ENCODE results near the gene AQP1.

The AQP1 gene

DNA sequence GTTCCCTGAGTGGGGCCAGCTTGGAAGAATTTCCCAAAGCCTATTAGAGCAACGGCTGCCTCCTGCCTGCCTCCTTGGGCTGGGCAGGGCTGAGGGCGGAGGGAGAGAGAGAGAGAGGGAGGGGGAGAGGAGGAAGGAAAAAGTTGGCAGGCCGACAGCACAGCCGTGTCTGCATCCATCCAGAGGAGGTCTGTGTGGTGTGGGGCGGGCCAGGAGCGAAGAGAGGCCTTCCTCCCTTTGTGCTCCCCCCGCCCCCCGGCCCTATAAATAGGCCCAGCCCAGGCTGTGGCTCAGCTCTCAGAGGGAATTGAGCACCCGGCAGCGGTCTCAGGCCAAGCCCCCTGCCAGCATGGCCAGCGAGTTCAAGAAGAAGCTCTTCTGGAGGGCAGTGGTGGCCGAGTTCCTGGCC lies at the start of gene AQP1:
AQP1 (plus strand) TSS at position 293 of the 409 bp plus-strand sequence; CDS start at position 350, 57 bp downstream.
- DNase-seq: no peak

DNA sequence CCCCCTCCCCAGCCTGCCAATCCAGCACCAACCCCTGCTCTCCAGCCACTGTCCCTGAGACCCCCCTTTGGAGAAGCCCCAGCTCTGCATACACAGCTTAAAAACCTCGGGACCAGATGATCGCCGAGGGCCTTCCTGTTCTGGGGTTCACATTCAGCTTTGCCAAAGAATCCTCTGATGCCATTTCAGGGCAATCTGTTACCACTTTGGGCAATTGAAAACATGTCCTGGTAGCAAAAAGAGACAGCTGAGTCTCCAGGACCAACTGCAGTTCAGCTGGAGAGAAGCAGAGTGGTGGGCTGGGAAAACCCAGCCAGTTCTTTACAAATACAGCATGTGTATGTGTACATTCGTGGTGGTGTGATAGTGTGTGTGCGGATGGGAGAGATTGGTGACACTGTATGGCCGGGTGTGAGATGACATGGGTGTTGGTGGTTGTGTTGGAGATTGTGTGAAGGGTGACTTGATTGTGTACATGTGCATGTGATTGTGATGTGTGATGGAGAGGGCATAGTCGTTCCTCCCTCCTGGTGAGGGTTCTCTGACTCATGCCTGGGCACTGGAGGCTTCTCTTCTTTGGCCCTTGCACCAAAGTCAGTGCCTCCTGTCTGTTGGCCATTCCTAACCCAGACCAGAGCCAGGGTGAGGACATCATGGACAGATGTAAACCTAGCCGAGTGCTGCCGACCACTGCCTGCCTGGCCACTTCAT lies 48.5 kb upstream of the AQP1 start:
- no peak for DNase-seq

DNA sequence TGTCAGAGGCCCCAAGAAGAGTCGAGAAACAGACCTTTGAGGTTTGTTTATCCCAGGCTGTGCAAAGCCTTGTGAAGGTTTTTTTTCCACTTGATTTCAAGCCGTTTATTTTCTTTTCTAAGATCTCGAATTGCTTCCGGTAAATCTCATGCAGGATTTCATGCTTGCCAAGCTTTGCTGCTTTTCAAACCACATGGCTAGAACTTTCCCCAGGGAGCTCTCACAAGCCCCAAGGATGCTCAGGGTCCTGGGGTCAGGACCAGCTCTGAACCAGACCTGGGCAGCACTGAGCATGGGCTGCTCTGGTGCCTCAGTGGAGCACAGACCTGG lies 48.0 kb upstream of the AQP1 start:
- no peak for DNase-seq

DNA sequence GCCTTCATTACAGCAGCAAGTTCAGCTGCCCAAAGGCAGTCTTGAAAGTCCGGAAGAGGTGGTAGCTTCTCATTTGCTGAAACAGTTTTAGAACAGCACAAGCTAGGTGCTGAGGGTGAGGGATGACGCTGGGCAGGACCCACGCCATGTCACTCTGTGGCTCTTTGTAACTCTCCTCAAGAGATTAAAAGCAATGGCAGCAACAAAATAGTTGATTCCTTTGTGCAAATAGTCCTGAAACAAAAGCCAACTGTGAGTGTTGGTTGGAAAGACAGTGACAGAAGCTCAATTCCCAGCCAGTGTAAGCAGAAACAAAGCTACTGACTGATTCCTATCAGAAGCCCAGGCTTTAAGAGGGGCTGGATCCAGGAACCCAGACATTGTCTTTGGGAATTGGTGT lies 47.6 kb upstream of the AQP1 start:
- no peak for DNase-seq

DNA sequence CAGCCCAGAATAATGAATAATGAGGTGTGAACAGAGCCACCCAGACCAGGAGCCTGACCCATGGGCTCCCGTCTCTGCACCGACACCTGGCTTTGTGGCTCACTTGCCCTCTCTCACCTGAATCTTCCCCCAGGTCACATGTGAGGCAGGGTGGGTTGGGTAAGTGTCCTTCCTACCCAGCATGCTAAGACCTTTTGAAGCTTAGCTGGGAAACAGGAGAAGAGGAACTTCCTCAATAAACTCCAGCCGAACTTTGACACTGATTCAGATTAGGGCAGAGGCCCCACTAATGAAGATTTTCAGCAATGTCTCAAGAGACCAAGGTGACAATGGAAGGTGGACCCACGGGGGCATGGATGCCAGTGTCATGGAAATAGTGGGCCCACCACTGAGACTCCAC lies 46.6 kb upstream of the AQP1 start:
- no peak for DNase-seq

DNA sequence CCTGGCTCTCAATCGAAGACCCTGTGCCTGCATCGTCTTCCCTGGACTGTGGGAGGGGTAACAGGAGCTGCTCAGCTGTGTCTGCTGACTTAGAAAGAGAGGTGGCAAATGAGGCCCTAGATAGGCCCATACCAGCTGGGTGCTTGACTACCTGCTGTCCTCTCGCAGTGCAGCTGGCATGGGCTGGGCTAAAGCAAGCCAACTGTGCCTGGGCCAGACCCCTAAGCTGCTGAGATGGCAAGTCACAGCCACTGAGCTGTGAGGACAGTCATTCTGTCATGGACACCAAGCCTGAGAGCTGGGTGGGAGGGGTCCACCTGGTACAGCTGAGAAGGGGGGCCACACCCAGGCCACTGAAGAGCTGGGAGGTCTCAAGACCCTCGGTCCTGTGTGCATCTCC lies 45.8 kb upstream of the AQP1 start:
- DNase-seq: no peak

DNA sequence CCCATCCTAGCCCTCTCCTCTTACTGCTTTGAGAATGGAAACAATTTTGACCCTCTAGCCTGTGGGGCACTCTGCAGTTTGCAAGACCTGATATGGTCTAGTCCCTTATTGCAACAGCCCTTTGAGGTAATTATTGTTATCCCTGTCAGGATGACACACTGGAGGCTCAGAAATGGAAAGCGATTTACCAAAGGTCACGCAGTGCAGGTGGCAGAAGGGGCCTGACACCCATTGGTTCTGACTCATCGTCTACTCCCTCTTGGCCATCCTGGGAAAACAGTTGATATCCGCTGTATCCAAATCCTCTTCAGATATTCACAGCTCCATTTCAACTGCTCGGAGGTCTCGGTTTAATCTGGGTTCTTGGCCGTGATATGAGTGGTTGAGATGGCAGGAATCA lies 44.7 kb upstream of the AQP1 start:
- no peak for DNase-seq

DNA sequence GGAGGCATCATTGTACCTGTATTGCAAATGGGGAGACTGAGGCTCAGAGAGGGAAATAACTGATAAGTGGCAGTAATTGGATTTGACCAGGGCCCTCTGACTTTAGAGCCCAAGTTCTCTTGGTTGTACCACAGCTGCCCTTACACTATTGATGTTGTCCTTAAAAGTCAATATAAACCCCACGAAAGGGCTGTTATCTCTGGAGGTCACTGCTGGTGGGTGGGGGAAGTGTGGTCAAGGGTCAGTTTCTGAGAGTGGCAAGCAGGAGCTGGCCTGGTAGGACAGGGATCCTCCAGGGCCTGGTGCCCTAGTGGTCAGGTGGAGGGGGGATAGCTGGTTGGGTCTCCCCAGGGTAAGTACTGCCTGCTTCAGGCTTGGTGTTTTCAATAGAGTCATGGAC lies 44.2 kb upstream of the AQP1 start:
- no peak for DNase-seq

DNA sequence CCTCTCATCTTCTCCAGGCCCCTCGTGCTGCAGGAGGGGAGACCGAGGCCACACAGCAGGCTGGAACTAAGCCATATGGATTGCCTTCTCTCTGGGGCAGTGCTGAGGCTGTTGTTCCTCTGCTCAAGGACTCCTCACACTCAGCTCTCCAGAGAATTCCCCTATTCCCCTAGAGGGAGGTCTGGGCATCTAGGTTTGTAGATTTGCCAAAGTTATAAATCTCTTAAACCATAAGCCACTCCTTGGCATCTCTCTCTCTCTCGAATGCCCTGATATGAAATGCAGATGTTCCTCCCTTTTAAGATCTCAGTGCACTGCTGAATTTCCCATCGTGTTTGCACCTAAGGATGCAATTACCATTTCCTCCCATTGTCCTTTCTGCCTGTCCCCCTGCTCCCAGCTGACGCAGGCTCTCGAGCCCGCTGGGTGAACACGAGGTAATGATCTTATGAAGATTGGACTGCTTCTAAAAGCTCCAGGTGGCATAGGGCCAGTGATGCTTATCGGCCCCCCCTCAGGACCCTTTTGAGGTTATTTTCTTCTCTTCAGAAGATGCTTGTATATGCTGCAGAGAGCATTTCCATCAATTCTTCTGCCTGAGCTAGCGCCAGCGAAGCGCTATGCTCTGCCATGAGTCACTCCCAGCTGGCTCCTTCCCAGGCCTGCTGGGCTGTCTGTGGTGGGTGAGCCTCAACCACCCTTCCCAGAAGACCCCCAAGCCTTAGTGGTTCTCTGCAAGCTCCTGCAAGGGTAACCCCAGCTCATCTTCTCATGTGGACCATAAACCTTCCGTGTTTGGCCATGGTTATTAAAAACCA lies 41.6 kb upstream of the AQP1 start:
- DNase-seq: no peak

DNA sequence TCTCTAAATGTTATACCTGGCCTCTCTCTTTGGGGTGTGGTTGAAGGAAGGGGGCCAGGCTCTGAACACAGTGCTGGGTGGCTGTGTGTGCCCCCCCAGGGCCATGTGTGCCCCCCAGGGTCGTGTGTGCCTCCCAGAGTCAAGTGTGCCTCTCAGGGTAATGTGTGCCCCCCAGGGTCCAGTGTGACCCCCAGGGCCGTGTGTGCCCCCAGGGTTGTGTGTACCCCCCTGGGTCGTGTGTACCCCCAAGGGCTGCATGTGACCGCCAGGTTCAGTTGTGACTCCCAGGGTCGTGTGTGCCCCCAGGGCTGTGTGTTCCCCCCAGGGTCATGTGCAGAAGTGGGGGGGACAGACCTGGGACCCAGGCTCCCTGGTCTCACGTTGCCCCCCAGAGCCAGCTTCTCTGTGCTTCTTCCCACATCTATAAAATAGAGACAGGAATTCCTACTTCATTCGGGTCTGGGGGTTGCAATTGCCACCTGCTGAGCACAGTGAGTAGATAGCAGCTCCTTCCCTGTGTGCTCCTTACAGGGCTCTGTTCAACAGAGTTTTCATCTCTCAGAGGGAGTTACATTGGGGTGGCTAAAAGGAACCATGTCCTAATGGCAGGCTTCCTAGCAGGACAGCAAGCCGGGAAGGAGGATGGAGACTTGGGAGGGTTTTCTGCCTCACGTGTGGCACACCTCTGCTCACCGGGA lies 40.7 kb upstream of the AQP1 start:
- DNase-seq: no peak

DNA sequence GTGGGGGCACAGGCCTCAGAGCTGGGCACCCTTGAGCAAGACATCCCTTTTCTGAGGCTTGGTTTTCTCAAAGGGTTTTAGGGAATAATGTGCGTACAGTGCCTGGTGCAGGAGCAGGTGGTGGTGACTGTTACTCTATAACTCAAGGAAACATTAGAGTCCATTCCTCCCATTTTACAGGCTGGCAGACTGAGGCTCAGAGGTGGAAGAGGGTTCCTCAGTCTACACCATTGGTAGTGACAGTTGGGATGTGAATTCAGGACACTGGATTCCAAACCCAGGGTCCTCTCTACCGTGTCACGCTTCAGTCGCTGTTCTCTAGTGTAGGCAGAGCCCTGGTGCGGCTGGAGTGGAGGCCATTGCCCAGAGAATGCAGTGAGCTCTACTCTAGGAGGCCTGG lies 40.0 kb upstream of the AQP1 start:
- no peak for DNase-seq

DNA sequence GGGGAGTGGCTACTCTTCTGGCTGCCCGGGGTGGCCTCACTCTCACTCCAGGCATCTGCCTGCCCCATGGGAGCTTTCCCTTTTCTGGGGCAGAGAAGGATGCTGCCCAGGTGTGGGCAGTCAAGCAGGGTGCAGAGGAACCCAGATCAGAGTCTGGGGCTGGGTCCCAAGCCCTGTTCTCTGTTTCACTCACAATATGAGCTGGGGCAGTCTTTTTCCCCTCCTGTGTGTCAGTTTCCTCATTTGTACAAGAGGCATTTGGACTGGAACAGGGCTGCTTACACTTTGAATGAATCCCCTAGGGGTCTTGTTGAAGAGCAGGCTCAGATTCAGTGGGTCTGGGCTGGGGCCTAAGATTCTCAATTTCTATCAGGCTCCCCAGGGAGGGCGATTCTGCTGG lies 38.4 kb upstream of the AQP1 start:
- no peak for DNase-seq

DNA sequence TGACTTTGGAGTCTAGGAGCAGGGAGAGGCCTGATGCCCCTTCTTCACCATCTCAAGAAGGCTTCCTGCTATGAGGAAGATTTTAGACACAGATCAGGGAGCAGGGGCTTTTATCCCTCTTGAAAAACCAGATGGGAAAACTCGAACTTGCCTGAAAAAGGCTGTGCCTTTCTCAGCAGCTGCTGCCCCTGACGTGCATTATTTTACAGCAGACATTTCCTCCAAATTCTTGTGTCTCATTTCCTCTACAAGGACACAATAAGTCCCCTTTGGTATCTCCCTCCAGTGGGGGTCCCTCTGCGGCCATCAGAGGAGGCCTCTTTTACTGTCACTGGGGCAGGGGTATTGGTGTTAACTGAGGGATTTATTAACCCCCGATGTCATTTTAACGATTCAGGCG lies 38.0 kb upstream of the AQP1 start:
- no peak for DNase-seq

DNA sequence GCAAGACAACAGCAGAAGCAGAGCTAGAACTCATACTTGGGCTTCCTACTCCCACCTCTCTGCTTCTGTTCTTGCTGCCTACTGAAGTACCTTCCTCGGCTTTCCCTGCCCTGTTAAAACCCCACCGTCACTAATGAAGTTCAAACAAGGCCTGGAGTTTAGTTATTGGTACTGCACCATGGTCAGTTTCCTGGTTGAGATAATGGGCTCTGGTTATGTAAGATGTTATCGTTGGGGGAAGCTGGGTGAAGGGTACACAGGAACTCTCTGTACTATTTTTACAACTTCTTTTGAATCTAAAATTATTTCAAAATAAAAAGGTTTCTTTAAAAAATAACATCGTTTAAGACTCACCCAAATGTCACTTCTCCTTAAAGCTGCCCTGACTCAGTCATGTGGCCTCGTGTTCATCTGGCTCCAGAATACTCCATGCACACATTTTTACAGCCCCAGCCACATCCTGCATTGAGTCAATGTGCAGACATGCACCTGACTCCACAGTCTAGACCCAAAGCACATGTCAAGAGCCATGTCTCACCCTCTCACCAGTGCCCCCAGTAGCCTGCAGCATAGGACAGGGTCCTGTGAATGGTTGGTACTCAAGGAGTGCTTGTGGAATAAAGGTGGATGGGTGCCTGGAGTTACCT lies 36.9 kb upstream of the AQP1 start:
- no peak for DNase-seq

DNA sequence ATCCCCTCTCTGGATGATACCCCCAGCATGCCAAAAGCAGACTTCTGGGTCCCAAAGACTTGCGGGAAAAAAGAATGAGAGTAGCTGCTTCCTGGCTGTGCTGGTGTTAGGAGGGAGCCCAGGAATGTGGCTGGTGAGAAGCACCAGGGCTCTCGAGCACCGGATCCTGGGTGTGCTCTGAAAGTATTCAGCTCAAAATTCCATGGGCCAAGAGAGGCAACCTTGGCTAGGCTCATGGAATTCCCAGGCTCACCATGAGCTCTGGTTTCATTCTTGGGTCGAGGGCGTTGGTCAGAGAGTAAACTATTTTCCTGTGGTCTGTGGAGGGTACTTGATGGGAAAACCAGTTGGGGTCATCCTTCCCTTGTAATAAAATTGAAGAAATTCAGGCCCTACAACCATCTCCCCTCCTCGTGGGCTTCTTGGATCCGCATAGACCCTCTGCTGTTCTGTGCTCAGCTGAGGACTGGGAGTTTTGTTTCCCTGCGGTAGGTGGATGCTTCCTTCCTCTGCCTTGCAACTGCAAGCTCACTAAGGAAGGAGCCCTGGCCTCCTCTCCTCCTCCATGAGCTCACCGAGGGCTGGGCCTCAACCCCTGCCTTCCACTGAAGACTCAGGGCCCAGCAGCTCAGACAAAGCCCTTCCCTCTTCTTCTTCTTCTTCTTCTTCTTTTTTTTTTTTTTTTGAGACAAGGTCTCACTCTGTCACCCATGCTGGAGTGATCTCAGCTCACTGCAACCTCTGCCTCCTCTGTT lies 34.5 kb upstream of the AQP1 start:
- peak; percentile 37 to 40 for DNase-seq

DNA sequence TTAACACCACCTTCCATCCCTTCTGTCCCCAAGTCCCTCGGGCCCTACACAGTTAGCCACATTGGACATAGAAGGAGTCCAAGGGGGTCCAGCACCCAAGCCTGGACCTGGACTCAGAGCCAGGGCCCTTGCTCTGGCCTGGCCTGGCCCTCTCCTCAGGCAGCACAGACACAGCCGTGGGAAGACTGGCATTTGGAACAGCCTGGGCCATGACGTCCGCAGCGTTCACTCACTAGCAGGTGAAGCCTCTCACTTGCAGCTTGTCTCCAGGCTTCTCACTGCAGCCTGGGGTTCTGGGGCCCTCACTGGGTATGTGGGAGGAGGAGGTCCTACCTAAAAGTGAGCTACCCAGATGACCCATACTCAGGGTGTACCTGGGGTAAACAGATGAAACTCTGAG lies 33.7 kb upstream of the AQP1 start:
- DNase-seq: no peak

DNA sequence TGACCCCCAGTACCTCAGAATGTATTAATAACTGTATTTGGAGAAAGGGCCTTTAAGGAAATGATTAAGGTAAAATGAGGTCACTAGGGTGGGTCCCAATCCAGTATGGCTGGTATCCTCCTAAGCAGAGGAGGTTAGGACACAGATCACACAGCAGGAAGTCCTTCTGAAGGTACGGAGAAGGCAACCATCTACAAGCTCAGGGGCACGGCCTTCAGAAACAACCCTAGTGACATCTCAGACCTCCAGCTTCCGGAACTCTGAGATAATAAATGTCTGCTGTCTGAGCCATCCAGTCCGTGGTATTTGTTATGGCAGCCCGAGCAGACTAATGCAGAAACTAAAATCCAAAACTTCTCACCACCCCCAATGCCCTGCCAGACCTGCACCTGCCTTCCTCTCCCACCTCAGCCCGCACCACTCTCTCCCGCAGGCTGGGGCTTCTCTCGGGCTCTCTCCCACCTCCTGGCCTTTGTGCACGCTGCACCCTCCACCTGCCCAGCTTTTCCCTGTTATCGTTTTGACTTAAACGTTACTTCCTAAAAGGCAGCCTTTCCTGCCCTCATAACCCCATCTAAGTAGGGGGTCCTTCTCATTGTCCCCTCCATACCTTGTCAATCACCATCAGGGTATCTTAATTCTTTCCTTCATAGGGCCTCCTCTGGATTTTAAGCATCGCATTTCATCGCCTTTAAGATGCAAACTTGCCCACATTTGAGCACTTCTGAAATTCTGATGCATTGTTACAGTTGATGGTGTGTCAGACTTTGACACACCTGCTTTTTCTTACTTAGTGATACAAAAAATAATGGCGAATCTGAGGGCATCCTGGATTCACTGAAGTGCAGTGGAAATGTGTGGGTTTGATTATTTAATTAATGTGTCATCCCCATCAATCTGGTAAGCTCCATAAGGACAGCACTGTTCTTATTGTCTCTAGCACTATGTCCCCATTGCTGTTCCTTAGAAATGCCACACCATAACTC lies 32.2 kb upstream of the AQP1 start:
- DNase-seq: no peak

DNA sequence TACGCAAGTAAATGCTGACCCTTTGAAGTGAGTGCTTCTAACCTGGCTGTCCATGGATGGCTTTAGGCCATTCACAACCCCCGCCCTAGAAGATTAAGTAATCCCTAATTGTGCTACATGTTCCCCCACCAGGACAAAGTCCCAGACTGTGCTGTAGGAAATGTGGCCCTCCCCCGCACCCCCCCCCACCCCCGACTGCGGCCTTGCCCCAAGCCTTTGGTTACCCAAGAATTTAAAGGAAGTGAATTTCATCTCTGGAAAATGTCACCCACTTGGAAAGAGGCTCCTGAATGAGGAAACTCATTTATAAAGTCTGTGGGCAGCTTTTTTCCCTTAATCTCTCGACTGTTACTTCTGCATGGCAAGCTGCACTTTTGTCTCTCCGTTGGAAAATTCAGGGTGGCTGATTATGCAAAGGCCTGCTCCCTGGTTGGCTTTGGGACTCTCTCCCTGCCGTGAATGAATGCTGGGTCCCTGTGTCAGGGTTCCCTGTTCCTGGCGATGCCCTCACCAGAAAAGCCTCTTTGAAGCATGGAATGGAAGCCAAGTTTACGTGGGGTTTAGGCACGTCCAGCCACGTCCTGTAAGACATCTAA lies 31.4 kb upstream of the AQP1 start:
- DNase-seq: peak; percentile 60 to 75

DNA sequence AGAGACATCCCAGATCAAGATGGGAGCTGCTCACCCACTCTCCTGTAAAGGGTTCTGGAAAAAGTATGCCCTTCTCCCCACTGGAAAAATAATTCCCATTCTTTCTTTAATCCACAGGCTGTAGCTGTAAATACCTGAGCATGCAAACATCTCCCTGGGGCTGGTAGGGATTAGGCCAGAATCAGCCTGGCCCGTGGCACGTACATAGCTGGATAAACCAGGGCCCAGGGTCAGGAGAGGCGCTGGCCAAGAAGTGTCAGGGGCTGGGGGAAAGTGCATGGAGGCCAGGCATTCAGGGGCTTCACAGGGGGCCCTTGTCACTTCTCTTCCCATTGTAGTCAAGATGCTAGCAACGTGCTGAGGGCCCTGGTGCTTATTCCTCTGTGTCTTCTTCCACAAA lies 30.7 kb upstream of the AQP1 start:
- DNase-seq: no peak

DNA sequence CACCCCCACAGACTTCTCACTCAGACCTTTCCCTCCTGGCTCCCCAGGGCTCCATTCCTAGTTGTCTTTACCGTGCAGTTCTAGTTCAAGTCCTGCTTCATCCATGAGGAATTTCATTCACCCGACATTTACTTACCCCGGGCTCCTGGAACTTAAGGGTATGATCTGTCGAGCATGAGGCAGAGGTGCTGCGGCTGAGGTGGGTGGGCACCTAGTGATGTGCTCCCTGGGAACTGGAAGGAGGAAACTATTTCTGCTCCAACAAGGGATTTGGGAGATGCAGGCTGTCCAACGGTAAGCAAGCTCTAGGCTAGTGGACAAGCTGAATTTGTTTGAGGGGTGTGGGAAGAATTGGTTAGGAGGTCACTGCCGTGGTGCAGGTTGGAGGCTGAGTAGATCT lies 30.2 kb upstream of the AQP1 start:
- DNase-seq: no peak

DNA sequence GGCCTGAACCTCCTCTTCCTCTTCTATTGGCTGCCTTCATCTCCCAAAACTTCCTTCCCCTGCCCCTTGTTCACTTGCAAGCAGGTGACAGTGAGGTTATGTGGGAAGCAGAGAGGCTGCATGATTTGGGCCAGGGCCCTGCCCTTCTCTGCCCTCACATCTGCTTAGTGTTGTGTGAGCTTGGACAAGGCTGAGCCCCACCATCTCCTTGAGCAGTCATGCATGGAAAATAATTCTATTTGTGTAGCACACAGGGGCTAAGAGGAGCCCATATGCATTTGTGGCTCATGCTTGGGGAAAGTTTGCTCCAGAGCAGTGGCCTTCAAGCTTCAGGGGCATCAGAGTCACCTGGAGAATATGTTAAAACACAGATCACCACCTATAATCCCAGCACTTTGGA lies 26.8 kb upstream of the AQP1 start:
- DNase-seq: no peak

Data from inflammatory macrophage treated with lipopolysaccharide for 1 hour (primary cell).